GM12878 (cell line): ENCODE measurements around the gene RFX3.

Source experiments
- CHD1 ChIP-seq: IDR thresholded peaks from 2 replicates; pipeline ENCODE4 v1.6.1; 2012; ENCODE audit warnings: low read depth, low read length, improper control_type of control experiment
- POLR2A ChIP-seq: IDR thresholded peaks from 2 replicates; pipeline ENCODE4 v1.6.1; 2011; ENCODE audit warnings: low read depth, mild to moderate bottlenecking, low read length

- TF ChIP-seq POLR2A (no peak), CHD1 (no peak)
Measured at GRCh38 chr9:3521966-3522365, 3.8 kb downstream of the RFX3 start.
